SK-N-MC (cell line): Measurements from ENCODE around the gene GSE1.

Source experiments
- EZH2 ChIP-seq: fragments of 200-600 bp; sonication (generic); IDR thresholded peaks from one replicate; pipeline ENCODE4 v1.6.1; 2017; ENCODE audit warnings: antibody characterized with exemption
- POLR2AphosphoS5 ChIP-seq: IDR thresholded peaks from 2 replicates; pipeline ENCODE4 v1.6.1; 2012; ENCODE audit warnings: mild to moderate bottlenecking, low read depth, low read length, borderline replicate concordance

GRCh38 chr16:85670840-85671239, 57.7 kb downstream of the GSE1 start:
- no peak for TF ChIP-seq EZH2
- no peak for TF ChIP-seq POLR2AphosphoS5
